ENCODE data around the gene EEFSEC. TPM values are rescaled to one million over a fixed set of nuclear protein-coding genes. Genes with fewer than 3 reads are reported as not detected.

EEFSEC gene
- total RNA-seq, 1 experiment from 2014 or later: 9.5 TPM

GRCh38 chr3:128442949-128443348, 289.7 kb downstream of the EEFSEC start:
- Histone ChIP-seq H2AK5ac (ENCODE audit: insufficient read length, low read length) (no peak overlapping the region), H3K27ac (ENCODE audit: insufficient read length, low read depth, low read length) (no peak overlapping the region), H4K8ac (replicated peaks; ENCODE audit: insufficient read length, low read depth, low read length) (no peak overlapping the region), H2BK5ac (ENCODE audit: insufficient read length, low read length) (no peak overlapping the region), H3K27me3 (ENCODE audit: insufficient read depth, low read length) (no peaks in the 10 kb centered on the region), H3K56ac (ENCODE audit: insufficient read length, low read depth, low read length) (no peak overlapping the region), H3K79me1 (ENCODE audit: insufficient read depth, low read depth, low read length, poor library complexity, severe bottlenecking) (no peaks in the 10 kb centered on the region), H2AFZ (ENCODE audit: low read length) (no peak overlapping the region), H4K5ac (ENCODE audit: insufficient read length, low read depth, low read length) (no peak overlapping the region), H3K9me3 (ENCODE audit: control insufficient read depth, low read depth, low read length) (no peaks in the 10 kb centered on the region), H2BK15ac (ENCODE audit: low read depth, low read length) (no peak overlapping the region), H3K23me2 (ENCODE audit: insufficient read length, low read depth, low read length, poor library complexity, severe bottlenecking) (no peaks in the 10 kb centered on the region), H4K91ac (ENCODE audit: insufficient read length, low read depth, low read length) (no peak overlapping the region), H3T11ph (ENCODE audit: low read length) (no peak overlapping the region), H3K18ac (ENCODE audit: insufficient read length, low read depth, low read length) (no peak overlapping the region), H2BK12ac (ENCODE audit: insufficient read length, low read depth, low read length) (no peak overlapping the region), H2BK120ac (ENCODE audit: low read depth, low read length, poor library complexity, severe bottlenecking) (no peak overlapping the region), H3K4me2 (ENCODE audit: insufficient read depth, insufficient read length, low read length) (no peak overlapping the region), H3K4me1 (ENCODE audit: insufficient read depth, low read length) (no peaks in the 10 kb centered on the region), H3K9ac (ENCODE audit: extremely low read depth, insufficient read length, low read length) (no peak overlapping the region), H3K23ac (ENCODE audit: insufficient read length, low read depth, low read length) (no peak overlapping the region), H3K4ac (ENCODE audit: low read depth, low read length) (no peak overlapping the region), H3K14ac (ENCODE audit: insufficient read depth, low read length) (no peak overlapping the region), H2BK20ac (ENCODE audit: low read depth, low read length, poor library complexity, severe bottlenecking) (no peak overlapping the region), H3K79me2 (ENCODE audit: insufficient read depth, low read length) (no peaks in the 10 kb centered on the region), H4K20me1 (ENCODE audit: control insufficient read depth, insufficient read depth, insufficient read length) (peaks cover 2% of the 10 kb centered on the region)
- H3K9me3 Mint-ChIP-seq: peaks cover 5 to 12% of the 10 kb centered on the region in 2 experiments
- no CpG with 5 or more reads among the region's 6 CpGs for WGBS (ENCODE audit: extremely low coverage, insufficient read length, low lambda C conversion rate)
- peaks cover 11% of the 10 kb centered on the region in 2 experiments for H3K4me1 Mint-ChIP-seq
- H3K27me3 Mint-ChIP-seq (ENCODE audit: low read depth): peaks cover 75% of the 10 kb centered on the region
- no peak overlapping the region; a peak in 2 of 7 replicates for H3K27ac Mint-ChIP-seq
- DNase-seq: no peak
- H3K36me3 Mint-ChIP-seq (ENCODE audit: insufficient read depth in 1 of 3, low read depth in 3 of 3): no peaks in the 10 kb centered on the region; a peak in 1 of 7 replicates
- H3K4me3 Mint-ChIP-seq: no peak overlapping the region
- no peak for TF ChIP-seq CTCF (conservative IDR thresholded peaks at IDR 0.05)
